ENCODE data around the gene GOPC. TPM values are rescaled to one million over a fixed set of nuclear protein-coding genes. Genes with fewer than 3 reads are reported as not detected.

The GOPC gene
- total RNA-seq, 1 donor from 2014 or later, result 32.8 TPM

DNA sequence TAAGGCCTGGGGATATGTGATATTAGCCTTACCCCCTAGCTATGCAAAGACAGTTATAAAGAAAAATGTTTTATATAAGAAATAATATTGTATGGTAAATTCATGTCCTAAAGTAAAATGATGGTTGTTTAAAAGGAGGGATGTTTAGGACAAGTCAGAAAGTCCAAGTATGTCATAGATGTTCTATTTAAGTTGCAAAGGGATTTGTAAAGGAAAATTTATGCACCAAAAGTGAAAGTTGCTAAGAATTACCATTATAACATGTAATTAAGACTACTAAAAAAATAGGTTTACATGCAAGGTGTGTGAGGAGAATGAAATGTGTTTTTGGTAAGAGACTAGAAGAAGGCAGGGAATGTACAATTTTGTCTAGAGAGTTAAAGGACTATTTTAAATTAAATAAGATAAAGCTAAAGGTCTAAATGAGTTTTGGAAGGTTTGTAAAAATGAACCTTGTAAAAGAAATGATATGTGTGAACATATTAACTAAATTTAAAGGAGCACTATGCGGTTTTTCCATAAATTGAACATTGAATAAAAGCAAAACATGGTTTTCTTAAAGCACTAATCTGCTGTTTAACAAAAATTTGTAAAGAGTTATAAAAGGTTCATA is 22.7 kb upstream of the GOPC start:
- Mint-ChIP-seq H3K27ac (no peak overlapping the region), H3K36me3 (peaks cover 12% of the 10 kb centered on the region), H3K27me3 (no peaks in the 10 kb centered on the region), H3K4me3 (no peak overlapping the region), H3K4me1 (ENCODE audit: unreplicated experiment) (peaks cover 2% of the 10 kb centered on the region), H3K9me3 (peaks cover 9% of the 10 kb centered on the region)
- TF ChIP-seq, protein P1, sequence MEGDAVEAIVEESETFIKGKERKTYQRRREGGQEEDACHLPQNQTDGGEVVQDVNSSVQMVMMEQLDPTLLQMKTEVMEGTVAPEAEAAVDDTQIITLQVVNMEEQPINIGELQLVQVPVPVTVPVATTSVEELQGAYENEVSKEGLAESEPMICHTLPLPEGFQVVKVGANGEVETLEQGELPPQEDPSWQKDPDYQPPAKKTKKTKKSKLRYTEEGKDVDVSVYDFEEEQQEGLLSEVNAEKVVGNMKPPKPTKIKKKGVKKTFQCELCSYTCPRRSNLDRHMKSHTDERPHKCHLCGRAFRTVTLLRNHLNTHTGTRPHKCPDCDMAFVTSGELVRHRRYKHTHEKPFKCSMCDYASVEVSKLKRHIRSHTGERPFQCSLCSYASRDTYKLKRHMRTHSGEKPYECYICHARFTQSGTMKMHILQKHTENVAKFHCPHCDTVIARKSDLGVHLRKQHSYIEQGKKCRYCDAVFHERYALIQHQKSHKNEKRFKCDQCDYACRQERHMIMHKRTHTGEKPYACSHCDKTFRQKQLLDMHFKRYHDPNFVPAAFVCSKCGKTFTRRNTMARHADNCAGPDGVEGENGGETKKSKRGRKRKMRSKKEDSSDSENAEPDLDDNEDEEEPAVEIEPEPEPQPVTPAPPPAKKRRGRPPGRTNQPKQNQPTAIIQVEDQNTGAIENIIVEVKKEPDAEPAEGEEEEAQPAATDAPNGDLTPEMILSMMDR (conservative IDR thresholded peaks at IDR 0.05), result no peak
- DNase-seq (ENCODE audit: extremely low spot score, unreplicated experiment), result no peak

DNA sequence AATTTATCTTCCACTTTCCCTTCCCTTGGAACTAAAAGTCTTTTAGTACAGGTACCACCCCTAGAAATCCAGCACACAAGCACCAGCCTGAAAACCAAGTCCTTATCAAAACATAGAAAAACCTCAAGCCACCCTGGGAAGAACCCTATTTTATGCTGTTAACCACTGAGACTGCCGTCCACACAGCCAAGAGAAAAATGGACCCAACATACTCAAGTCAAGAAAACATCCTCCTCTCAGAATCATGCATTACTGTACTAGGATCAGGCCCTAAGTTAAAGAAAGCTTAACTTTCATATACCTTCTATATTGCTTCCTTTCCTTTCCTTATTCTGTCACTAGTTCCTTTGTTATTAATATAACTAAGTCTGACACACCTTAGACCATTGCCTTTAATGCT is 16.9 kb upstream of the GOPC start:
- Mint-ChIP-seq H3K27ac (no peak overlapping the region), H3K4me3 (no peak overlapping the region), H3K27me3 (no peaks in the 10 kb centered on the region), H3K9me3 (no peaks in the 10 kb centered on the region), H3K4me1 (ENCODE audit: unreplicated experiment) (peaks cover 6% of the 10 kb centered on the region), H3K36me3 (peaks cover 11% of the 10 kb centered on the region)
- TF ChIP-seq, protein P1 (conservative IDR thresholded peaks at IDR 0.05), result no peak
- DNase-seq (ENCODE audit: extremely low spot score, unreplicated experiment), result no peak

DNA sequence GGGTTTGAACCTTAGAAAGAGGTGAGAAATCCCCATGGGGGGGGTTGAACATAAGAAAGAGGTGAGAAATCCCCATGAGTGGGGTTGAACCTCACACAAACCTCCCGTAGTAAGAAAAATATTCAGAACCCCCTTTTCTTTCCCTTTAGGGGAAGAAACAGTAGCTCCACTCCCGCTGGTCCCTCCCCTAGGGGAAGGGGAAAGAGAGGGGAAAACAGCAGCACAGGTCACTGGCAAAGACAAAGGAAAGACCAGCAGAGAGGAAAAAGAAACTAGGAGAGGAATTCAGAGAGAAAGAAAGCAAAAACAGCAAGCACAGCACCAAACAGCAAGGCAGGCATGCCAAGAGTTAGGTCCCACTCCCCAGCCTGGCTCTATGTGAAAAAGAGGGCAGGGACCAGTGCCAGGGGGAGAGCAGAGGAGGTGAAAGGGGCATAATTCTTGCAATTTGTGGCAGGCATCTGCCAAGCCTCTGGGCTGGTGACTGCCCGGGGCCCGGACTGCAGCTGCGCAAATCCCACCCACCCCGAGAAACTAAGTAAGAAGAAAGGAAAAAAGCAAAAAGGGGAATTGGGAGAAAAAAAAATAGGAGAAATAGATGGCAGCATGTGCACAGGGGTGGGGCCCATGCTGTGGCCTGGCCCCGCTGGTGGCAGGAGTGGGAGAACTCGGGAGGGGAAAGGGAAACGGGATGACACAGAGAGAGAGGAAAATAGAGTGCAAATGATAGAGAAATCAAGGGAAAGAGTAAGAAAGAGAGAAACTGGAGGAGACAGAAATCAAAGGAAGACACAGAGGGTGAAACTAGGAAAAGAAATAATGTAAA is 15.1 kb upstream of the GOPC start:
- Mint-ChIP-seq H3K27me3 (peaks cover 3% of the 10 kb centered on the region), H3K4me3 (no peak overlapping the region), H3K4me1 (ENCODE audit: unreplicated experiment) (peaks cover 10% of the 10 kb centered on the region), H3K27ac (peak overlapping the region; percentile 63), H3K9me3 (no peaks in the 10 kb centered on the region), H3K36me3 (peaks cover 11% of the 10 kb centered on the region)
- TF ChIP-seq, protein P1 (conservative IDR thresholded peaks at IDR 0.05), result no peak
- DNase-seq (ENCODE audit: extremely low spot score, unreplicated experiment), result no peak

DNA sequence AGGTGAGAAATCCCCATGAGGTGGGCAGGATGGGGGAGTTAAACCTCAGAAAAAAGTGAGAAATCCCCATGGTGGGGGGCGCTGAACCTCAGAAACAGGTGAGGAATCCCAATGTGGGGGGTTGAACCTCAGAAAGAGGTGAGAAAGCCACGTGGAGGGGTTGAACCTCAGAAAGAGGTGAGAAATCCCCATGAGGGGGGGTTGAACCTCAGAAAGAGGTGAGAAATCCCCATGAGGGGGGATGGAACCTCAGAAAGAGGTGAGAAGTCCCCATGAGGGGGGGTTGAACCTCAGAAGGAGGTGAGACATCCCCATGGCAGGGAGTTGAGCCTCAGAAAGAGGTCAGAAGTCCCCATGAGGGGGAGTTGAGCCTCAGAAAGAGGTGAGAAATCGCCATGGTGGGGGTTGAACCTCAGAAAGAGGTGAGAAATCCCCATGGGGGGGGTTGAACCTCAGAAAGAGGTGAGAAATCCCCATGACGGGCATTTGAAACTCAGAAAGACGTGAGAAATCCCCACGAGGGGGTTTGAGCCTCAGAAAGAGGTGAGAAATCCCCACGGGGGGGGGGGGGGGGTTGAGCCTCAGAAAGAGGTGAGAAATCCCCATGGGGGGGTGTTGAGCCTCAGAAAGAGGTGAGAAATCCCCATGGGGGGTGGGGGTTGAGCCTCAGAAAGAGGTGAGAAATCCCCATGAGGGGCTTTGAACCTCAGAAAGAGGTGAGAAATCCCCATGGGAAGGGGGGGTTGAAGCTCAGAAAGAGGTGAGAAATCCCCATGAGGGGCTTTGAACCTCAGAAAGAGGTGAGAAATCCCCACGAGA is 14.3 kb upstream of the GOPC start:
- Mint-ChIP-seq H3K4me3 (peak overlapping the region; percentile 64), H3K27ac (peak overlapping the region; percentile 80), H3K27me3 (peaks cover 3% of the 10 kb centered on the region), H3K9me3 (no peaks in the 10 kb centered on the region), H3K4me1 (ENCODE audit: unreplicated experiment) (peaks cover 10% of the 10 kb centered on the region), H3K36me3 (peaks cover 11% of the 10 kb centered on the region)
- TF ChIP-seq, protein P1 (conservative IDR thresholded peaks at IDR 0.05), result no peak
- no peak for DNase-seq (ENCODE audit: extremely low spot score, unreplicated experiment)

DNA sequence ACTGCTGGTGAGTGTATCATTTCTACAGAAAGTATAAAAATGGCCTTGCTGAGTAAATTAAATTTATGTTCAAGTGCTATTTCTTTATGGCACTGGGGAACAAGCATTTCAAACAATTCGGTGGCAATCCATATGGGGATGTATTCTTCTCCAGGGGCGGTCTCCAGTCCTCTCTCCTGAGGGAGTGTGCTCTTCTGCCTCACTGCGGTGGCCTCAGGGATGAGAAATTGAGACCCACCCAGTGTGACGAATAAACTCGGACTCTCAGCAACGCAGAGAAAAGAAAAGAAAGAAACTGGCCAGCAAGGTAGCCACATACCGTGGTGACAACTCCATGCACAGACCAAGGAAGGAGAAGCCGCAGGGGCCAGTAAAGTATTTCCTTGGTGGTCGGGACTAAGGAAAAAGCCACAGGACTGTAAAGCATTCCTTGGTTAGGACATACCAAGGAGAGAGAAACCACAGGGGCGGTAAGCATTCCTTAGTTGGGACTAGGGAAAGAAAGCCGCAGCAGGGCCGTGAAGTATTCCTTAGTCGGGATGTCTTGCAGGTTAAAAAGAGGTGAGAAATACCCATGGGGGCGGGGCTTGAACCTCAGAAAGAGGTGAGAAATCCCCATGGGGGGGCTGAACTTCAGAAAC is 13.6 kb upstream of the GOPC start:
- Mint-ChIP-seq H3K4me1 (ENCODE audit: unreplicated experiment) (peaks cover 10% of the 10 kb centered on the region), H3K27me3 (peaks cover 3% of the 10 kb centered on the region), H3K27ac (peak overlapping the region; percentile 80), H3K4me3 (peak overlapping the region; percentile 64), H3K9me3 (no peaks in the 10 kb centered on the region), H3K36me3 (peaks cover 11% of the 10 kb centered on the region)
- TF ChIP-seq, protein P1 (conservative IDR thresholded peaks at IDR 0.05), result no peak
- DNase-seq (ENCODE audit: extremely low spot score, unreplicated experiment), result no peak

Data from type B pancreatic cell (in vitro differentiated cells).